ENCODE results near the gene CREM. TPM values are rescaled to one million over a fixed set of nuclear protein-coding genes. Genes with fewer than 3 reads are reported as not detected.
A peak's percentile ranks its signal among the peaks of the same experiment; 100 is the strongest.
"Not testable (repeated sequence)": the region's sequence is repeated elsewhere in the genome, so short reads cannot be mapped to it uniquely, and the experiment has no call there.

Gene CREM
- 31.8 and 36.0 TPM in 2 replicates for total RNA-seq (2014; rRNA removed; shearing (Covaris generic))

DNA sequence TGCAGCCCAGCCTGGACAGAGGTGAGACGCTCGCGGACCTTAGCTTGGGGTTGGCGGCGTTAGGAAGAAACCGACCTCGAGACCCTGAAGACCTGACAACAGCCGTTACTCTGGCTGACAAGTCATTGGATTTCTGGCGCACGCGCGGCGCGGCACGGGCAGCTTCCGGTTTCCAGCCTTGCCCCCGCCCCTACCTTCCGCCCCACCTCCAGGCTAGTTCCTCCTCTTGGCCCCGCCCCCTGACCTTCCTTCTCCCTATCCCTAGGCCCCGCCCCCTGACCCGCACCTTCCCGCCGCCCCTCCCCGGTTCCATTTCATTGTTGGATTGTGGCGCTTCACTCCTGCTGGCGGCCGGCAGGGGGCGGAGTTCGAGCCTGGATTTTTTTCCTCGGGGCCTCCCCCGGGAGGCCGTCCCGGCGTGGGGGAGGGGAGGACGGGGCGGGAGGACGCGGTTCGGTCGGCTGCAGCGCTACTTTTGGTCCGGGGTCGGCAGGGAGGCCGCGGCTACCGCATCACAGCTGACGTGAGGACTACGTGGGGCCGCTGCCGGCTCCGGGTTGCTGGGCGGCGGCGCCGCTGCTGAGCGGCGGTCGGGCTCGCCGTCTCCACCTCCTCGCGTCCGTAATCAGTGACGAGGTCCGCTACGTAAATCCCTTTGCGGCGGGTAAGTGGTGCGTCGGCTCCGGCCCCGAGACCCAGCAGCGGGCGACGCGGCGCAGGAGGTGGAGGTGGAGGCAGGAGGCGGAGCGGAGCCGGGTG is at the start of gene CREM:
CREM (plus strand) TSS at position 317 of the 759 bp plus-strand sequence. CDS start 10,990 bp downstream, outside the sequence.
- peak within 1 kb of the TSS; percentile 92 for H3K4me3 ChIP-seq (ENCODE audit: insufficient read depth, low read depth, low read length)
- peak; percentile 97 for DNase-seq
- no peaks in the 10 kb centered on the region for H3K36me3 ChIP-seq (replicated peaks; ENCODE audit: control insufficient read depth, insufficient read depth, low read length)
- H3K27me3 ChIP-seq (ENCODE audit: control insufficient read depth, insufficient read depth, low read length): no peaks in the 10 kb centered on the region

- no peak for DNase-seq
- H3K4me3 ChIP-seq (ENCODE audit: insufficient read depth, low read depth, low read length): no peak overlapping the region
- H3K36me3 ChIP-seq (replicated peaks; ENCODE audit: control insufficient read depth, insufficient read depth, low read length): no peaks in the 10 kb centered on the region
These were observed 47.4 kb upstream of the CREM start for GRCh38 chr10:35079265-35079664.

DNA sequence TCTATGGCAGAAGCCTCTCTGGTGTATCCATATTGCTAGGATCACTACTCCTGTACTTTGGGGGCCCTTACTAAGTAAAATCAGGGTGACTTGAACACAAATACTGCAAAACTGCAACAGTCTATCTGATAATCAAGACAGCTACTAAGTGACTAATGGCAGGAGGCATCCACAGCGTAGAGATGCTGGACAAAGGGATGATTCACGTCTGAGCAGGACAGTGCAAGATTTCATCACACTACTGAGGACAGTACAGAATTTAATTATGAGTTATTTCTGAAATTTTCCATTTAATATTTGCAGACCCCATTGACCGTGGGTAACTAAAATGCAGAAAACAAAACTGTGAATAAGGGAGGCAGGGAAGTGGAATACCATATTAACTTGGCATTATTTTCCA is 46.9 kb upstream of the CREM start:
- DNase-seq: no peak
- no peak overlapping the region for H3K4me3 ChIP-seq (ENCODE audit: insufficient read depth, low read depth, low read length)
- no peaks in the 10 kb centered on the region for H3K27me3 ChIP-seq (ENCODE audit: control insufficient read depth, insufficient read depth, low read length)
- no peaks in the 10 kb centered on the region for H3K36me3 ChIP-seq (replicated peaks; ENCODE audit: control insufficient read depth, insufficient read depth, low read length)

More at GRCh38 chr10:35079265-35079664, 47.4 kb upstream of the CREM start:
- no peaks in the 10 kb centered on the region for H3K27me3 ChIP-seq (ENCODE audit: control insufficient read depth, insufficient read depth, low read length)

DNA sequence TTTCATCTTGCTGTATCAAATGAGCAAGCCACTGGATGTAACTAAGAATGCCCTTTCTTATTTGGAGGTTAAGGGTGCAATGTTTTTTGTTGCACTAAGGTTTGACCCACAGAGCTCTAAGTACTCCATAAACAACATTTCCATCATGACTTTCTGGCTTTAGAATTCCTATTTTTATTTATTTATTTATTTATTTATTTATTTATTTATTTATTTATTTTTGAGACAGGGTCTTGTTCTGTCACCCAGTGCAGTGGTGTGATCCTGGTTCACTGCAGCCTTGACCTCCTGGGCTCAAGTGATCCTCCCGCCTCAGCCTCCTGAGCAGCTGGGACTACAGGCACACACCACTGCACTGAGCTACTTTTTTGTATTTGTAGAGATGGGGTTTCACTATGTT is 46.4 kb upstream of the CREM start:
- not testable (repeated sequence) for H3K4me3 ChIP-seq (ENCODE audit: insufficient read depth, low read depth, low read length); DNase-seq; H3K27me3 ChIP-seq (ENCODE audit: control insufficient read depth, insufficient read depth, low read length); H3K36me3 ChIP-seq (replicated peaks; ENCODE audit: control insufficient read depth, insufficient read depth, low read length)

DNA sequence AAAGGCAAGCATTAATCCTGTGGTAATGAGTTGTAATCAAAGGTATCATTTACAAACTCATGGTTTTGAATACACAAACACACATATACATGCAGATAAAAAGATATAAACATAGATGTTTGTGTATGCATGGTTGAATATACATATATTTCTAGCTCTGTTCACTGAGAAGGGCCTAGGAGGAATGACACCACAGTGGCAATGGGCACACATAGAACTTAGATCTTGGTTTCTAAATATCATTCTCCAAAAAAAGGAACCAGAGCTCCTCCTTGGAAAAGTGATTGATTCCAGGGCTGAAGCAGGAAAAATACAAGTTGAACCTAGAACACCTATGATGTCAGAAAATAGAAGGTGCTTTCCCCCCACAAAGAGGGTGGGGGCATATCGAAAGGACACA is 43.4 kb upstream of the CREM start:
- H3K27me3 ChIP-seq (ENCODE audit: control insufficient read depth, insufficient read depth, low read length): no peaks in the 10 kb centered on the region
- no peaks in the 10 kb centered on the region for H3K36me3 ChIP-seq (replicated peaks; ENCODE audit: control insufficient read depth, insufficient read depth, low read length)
- H3K4me3 ChIP-seq (ENCODE audit: insufficient read depth, low read depth, low read length): no peak overlapping the region
- DNase-seq: no peak

DNA sequence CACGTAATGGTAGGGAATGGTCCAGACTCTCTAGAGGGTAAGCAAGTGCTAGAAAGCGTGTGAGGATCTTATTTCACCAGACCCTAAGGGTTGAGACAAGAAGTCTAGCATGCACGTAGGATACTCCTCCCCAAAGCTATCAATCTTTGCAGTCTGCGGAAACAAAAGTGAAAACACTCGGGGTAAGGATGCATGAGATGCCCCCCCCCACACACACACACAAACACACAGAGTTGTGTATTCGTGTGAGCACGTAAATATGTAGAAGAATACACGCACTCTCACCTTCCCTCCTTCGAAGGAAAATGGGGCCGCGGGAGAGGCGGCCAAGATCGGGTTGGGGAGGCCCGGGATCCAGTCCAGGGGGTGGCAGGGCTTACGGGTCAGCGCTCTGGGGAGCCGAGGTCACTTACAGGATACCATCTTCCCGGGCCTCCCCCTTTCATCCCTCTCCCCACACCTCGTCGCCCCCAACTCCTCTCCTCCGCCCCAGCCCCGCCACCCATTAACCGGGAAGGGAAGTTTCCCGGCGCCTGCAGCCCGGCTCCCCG is 37.0 kb upstream of the CREM start:
- Histone ChIP-seq H3K36me3 (replicated peaks; ENCODE audit: control insufficient read depth, insufficient read depth, low read length) (no peaks in the 10 kb centered on the region), H3K4me3 (ENCODE audit: insufficient read depth, low read depth, low read length) (peak overlapping the region; percentile 88), H3K27me3 (ENCODE audit: control insufficient read depth, insufficient read depth, low read length) (no peaks in the 10 kb centered on the region)
- peak; percentile 44 for DNase-seq

GRCh38 chr10:35090162-35090954 is 36.3 kb upstream of the CREM start, which contains the start of gene CUL2:
TSS of gene CUL2 (minus strand) at chr10:35090341. CDS start at chr10:35071317, 19,024 bp downstream.
- Histone ChIP-seq H3K36me3 (replicated peaks; ENCODE audit: control insufficient read depth, insufficient read depth, low read length) (no peaks in the 10 kb centered on the region), H3K27me3 (ENCODE audit: control insufficient read depth, insufficient read depth, low read length) (no peaks in the 10 kb centered on the region), H3K4me3 (ENCODE audit: insufficient read depth, low read depth, low read length) (peak within 1 kb of the TSS; percentile 88)
- peak; percentile 95 for DNase-seq

DNA sequence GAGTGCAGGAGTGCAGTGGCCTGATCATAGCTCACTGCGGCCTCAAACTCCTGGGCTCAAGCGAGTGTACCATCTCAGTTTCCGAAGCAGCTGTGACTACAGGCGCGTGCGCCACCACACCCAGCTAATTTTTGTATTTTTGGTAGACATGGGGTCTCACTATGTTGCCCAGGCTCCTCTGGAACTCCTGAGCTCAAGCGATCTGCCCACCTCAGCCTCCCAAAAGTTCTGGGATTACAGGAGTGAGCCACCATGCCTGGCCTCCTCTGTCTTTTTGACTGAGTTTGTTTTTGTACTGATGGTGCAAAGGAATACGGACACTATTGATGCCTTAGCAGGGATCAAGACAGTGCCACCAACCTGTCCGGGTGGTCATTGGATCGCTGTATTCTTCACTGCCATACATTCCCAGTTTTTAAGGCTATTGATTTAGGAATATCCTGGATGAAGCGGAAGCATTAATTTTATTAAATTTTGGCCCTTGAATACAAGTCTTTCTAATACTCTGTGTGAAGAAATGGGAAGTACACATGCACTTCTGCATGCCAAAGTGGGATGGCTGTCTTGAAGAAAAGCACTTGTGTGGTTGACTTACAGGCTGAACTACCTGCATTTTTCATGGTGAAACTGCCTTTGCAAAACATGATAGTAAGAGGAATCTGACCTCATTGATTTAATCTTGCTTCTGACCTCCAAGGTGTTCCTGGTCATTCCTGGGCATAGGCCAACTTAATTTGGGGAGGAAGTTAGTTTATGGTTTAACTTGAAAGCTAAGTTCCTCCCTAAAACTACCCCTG is 34.5 kb upstream of the CREM start:
- Histone ChIP-seq H3K36me3 (replicated peaks; ENCODE audit: control insufficient read depth, insufficient read depth, low read length) (no peaks in the 10 kb centered on the region), H3K4me3 (ENCODE audit: insufficient read depth, low read depth, low read length) (no peak overlapping the region), H3K27me3 (ENCODE audit: control insufficient read depth, insufficient read depth, low read length) (no peaks in the 10 kb centered on the region)
- DNase-seq: no peak

DNA sequence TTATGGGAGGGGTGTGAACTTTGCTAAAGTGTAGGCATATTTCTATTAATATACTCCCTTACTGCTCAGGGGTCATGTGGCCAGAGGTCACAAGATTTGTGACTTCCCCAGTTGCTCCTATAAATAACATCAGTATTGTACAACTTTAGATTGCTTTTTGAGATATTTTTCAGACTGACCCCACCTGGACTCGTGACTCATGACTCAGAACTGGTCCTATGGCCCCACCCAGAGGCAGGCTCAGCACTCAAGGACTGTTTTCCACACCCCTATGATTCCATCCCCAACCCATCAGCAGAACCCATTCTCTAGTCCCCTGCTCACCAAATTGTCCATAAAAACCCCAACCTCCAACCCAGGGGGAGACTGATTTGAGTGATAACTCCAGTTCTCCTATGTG is 33.8 kb upstream of the CREM start:
- no peak overlapping the region for H3K4me3 ChIP-seq (ENCODE audit: insufficient read depth, low read depth, low read length)
- no peak for DNase-seq
- H3K27me3 ChIP-seq (ENCODE audit: control insufficient read depth, insufficient read depth, low read length): no peaks in the 10 kb centered on the region
- H3K36me3 ChIP-seq (replicated peaks; ENCODE audit: control insufficient read depth, insufficient read depth, low read length): no peaks in the 10 kb centered on the region

GRCh38 chr10:35096312-35096711 is 30.3 kb upstream of the CREM start:
- Histone ChIP-seq H3K27me3 (ENCODE audit: control insufficient read depth, insufficient read depth, low read length) (no peaks in the 10 kb centered on the region), H3K4me3 (ENCODE audit: insufficient read depth, low read depth, low read length) (no peak overlapping the region), H3K36me3 (replicated peaks; ENCODE audit: control insufficient read depth, insufficient read depth, low read length) (no peaks in the 10 kb centered on the region)
- DNase-seq: no peak

GRCh38 chr10:35097510-35097909 is 29.1 kb upstream of the CREM start:
- Histone ChIP-seq H3K36me3 (replicated peaks; ENCODE audit: control insufficient read depth, insufficient read depth, low read length) (no peaks in the 10 kb centered on the region), H3K27me3 (ENCODE audit: control insufficient read depth, insufficient read depth, low read length) (no peaks in the 10 kb centered on the region), H3K4me3 (ENCODE audit: insufficient read depth, low read depth, low read length) (no peak overlapping the region)
- DNase-seq: no peak

DNA sequence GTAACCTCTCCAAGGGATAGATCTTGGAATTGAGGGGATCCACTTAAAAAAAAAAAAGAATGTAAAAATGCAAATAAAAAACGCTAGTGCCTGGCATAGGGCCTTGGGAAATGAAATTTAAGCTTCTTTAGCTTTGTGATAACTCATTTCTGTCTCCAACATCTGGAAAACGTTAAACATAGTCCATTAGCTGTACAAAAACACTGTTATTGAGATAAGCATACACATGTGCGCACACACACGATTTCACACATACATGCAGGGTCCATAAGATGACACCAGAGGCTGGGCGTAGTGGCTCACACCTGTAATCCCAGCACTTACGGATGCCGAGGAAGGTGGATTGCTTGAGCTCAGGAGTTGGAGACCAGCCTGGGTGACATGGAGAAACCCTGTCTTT is 22.8 kb upstream of the CREM start:
- H3K4me3 ChIP-seq (ENCODE audit: insufficient read depth, low read depth, low read length): no peak overlapping the region
- H3K36me3 ChIP-seq (replicated peaks; ENCODE audit: control insufficient read depth, insufficient read depth, low read length): no peaks in the 10 kb centered on the region
- no peak for DNase-seq
- H3K27me3 ChIP-seq (ENCODE audit: control insufficient read depth, insufficient read depth, low read length): no peaks in the 10 kb centered on the region

- DNase-seq: no peak
- Histone ChIP-seq H3K36me3 (replicated peaks; ENCODE audit: control insufficient read depth, insufficient read depth, low read length) (no peaks in the 10 kb centered on the region), H3K4me3 (ENCODE audit: insufficient read depth, low read depth, low read length) (no peak overlapping the region), H3K27me3 (ENCODE audit: control insufficient read depth, insufficient read depth, low read length) (no peaks in the 10 kb centered on the region)
These were observed 14.1 kb upstream of the CREM start for GRCh38 chr10:35112571-35112970.

GRCh38 chr10:35119378-35119777 is 7.3 kb upstream of the CREM start:
- Histone ChIP-seq H3K27me3 (ENCODE audit: control insufficient read depth, insufficient read depth, low read length) (no peaks in the 10 kb centered on the region), H3K4me3 (ENCODE audit: insufficient read depth, low read depth, low read length) (no peak overlapping the region), H3K36me3 (replicated peaks; ENCODE audit: control insufficient read depth, insufficient read depth, low read length) (no peaks in the 10 kb centered on the region)
- DNase-seq: no peak
